Measurements from ENCODE around the gene TAS2R60. TPM values are rescaled to one million over a fixed set of nuclear protein-coding genes. Genes with fewer than 3 reads are reported as not detected.

The TAS2R60 gene
- total RNA-seq, 2 experiments from 2014 or later = not detected

Other genes starting within 250 kb of the TAS2R60 start
- gene TAS2R40, start 221.4 kb upstream of the TAS2R60 start, total RNA-seq (2014; rRNA removed; shearing (Covaris generic)) = not detected in 2 replicates
- not detected in 2 replicates for gene TAS2R40, start 221.4 kb upstream of the TAS2R60 start, total RNA-seq (2022)
- gene GSTK1, start 180.0 kb upstream of the TAS2R60 start, total RNA-seq (2014; rRNA removed; shearing (Covaris generic)) = 37.8 and 39.4 TPM in 2 replicates
- 41.6 and 44.5 TPM in 2 replicates for gene GSTK1, start 180.0 kb upstream of the TAS2R60 start, total RNA-seq (2022)
- gene TMEM139, start 158.5 kb upstream of the TAS2R60 start, total RNA-seq (2014; rRNA removed; shearing (Covaris generic)) = not detected in 2 replicates
- gene TMEM139, start 158.5 kb upstream of the TAS2R60 start, total RNA-seq (2022) = 0.46 and 0.48 TPM in 2 replicates
- 27.2 and 33.9 TPM in 2 replicates for gene CASP2, start 155.1 kb upstream of the TAS2R60 start, total RNA-seq (2014; rRNA removed; shearing (Covaris generic))
- 60.5 and 61.6 TPM in 2 replicates for gene CASP2, start 155.1 kb upstream of the TAS2R60 start, total RNA-seq (2022)
- gene CLCN1, start 127.3 kb upstream of the TAS2R60 start, total RNA-seq (2014; rRNA removed; shearing (Covaris generic)) = not detected in 2 replicates
- gene CLCN1, start 127.3 kb upstream of the TAS2R60 start, total RNA-seq (2022) = not detected in 2 replicates
- not detected in 2 replicates for gene FAM131B, start 80.7 kb upstream of the TAS2R60 start, total RNA-seq (2014; rRNA removed; shearing (Covaris generic))
- gene FAM131B, start 80.7 kb upstream of the TAS2R60 start, total RNA-seq (2022) = not detected in 2 replicates
- gene ZYX, start 62.1 kb upstream of the TAS2R60 start, total RNA-seq (2014; rRNA removed; shearing (Covaris generic)) = 0.31 and 0.44 TPM in 2 replicates
- 2.8 and 4.2 TPM in 2 replicates for gene ZYX, start 62.1 kb upstream of the TAS2R60 start, total RNA-seq (2022)
- gene EPHA1, start 34.6 kb upstream of the TAS2R60 start, total RNA-seq (2014; rRNA removed; shearing (Covaris generic)) = not detected in 2 replicates
- not detected in 2 replicates for gene EPHA1, start 34.6 kb upstream of the TAS2R60 start, total RNA-seq (2022)
- gene TAS2R41, start 34.4 kb downstream of the TAS2R60 start, total RNA-seq (2014; rRNA removed; shearing (Covaris generic)) = not detected in 2 replicates
- not detected in 2 replicates for gene TAS2R41, start 34.4 kb downstream of the TAS2R60 start, total RNA-seq (2022)
- gene CTAGE15, start 128.3 kb downstream of the TAS2R60 start, total RNA-seq (2014; rRNA removed; shearing (Covaris generic)) = not detected in 2 replicates
- not detected in 2 replicates for gene CTAGE15, start 128.3 kb downstream of the TAS2R60 start, total RNA-seq (2022)
- 0.50 TPM in 1 of 2 replicates, not detected in the other for gene TCAF2, start 177.5 kb downstream of the TAS2R60 start, total RNA-seq (2014; rRNA removed; shearing (Covaris generic))
- gene TCAF2, start 177.5 kb downstream of the TAS2R60 start, total RNA-seq (2022) = 0.27 and 0.42 TPM in 2 replicates

Data from OCI-LY7 (cell line).